GM21737 (cell line): ENCODE measurements around the gene MED29.

Source experiments
- ATAC-seq: cut with Tn5 transposase; IDR thresholded peaks from one replicate; pipeline ENCODE4 v1.9.1; 2021; ENCODE audit warnings: mild to moderate bottlenecking, moderate library complexity; ENCODE audit not compliant: unreplicated experiment

Gene MED29

DNA sequence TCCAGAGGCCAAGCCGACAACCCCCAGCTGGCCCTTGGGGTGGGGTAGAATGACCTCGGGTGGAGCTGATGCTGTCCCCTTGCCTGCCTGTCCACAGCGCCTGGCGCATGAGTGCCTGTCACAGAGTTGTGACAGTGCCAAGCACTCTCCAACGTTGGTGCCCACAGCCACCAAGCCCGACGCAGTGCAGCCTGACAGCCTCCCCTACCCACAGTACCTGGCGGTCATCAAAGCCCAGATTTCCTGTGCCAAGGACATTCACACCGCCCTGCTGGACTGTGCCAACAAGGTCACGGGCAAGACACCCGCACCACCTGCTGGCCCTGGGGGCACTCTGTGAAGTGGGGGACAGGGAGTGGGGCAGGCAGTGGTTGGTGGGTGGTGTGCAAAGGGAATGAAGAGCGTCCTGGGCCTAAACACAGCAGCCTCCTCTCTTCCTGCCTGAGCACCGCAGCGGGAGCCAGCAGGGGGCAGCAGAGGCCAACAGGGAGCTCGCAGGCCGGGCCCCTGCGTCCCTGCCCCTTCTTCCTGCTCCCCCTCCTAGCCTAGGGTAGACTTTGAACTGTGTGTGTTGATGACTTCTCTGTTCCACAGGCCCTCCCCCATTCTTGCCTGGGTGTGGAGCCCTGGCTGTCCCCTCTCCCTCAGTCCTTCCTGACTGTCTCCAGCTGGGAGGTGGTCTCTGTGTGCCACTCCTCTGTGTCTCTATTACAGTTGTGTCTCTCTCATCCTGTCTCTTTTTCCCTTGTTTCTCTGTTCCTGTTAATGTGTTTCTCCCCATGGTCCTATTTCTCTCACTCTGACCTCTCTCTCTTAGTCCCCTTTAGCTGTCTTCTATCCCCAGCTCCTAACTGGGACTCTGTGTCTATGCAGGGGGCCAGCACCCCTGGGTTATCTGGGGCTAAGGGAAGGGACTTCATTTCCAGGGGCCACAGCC, 6.5 kb downstream of the MED29 start:
- peak; percentile 35 for ATAC-seq

GRCh38 chr19:39398297-39398864, 7.2 kb downstream of the MED29 start:
- no peak for ATAC-seq

- ATAC-seq: no peak
Measured at GRCh38 chr19:39399668-39400050, 8.5 kb downstream of the MED29 start.

DNA sequence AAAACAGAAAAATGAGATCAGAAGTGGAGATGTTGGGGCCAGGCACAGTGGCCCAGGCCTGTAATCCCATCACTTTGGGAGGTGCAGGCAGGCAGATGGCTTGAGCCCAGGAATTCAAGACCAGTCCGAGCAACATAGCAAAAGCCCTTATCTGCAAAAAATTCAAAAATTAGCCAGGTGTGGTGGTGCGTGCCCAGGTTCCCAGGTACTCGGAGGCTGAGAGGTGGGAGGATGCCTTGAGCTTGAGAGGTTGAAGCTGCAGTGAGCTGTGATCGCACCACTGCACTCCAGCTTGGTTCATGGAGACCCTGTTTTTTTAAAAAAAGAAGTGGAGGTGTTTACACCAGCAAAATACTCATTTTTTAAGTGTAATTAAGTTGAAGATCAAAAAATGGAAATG, 8.9 kb downstream of the MED29 start:
- ATAC-seq: no peak

GRCh38 chr19:39401070-39401548, 9.9 kb downstream of the MED29 start:
- ATAC-seq: no peak

GRCh38 chr19:39401549-39402345, 10.6 kb downstream of the MED29 start:
- ATAC-seq: peak; percentile 19

- peak; percentile 18 for ATAC-seq
Measured at GRCh38 chr19:39402346-39403300, 11.4 kb downstream of the MED29 start.

- ATAC-seq: no peak
Measured at GRCh38 chr19:39403331-39404312, 12.4 kb downstream of the MED29 start.

DNA sequence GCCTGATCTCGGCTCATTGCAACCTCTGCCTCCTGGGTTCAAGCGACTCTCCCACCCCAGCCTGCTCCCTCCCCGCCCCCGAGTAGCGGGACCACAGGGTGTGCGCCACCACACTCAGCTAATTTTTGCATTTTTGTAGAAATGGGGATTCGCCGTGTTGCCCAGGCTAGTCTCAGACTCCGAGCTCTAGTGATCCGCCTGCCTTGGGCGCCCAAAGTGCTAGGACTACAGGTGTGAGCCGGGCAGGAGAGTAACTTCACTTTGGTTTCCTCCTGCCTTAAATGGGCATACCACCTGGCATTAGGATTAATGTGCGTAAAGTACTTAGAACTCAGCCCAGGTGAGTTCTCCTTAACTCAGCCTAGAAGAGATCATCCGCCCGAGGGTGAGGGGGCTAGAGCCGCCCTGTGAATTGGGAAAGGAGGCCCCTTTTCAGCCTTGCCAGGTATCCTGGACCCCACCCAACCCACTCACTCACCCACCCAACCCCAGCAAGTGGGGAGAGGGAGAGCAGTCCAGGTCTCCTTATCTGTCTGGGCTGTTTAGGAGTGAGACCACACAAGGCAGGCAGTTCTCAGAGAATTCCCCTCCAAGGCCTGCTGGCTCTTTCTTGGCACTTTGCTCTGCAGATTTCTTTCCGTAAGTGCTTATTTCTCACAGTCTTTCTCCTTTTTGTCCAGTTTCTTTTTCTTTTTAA, 14.2 kb downstream of the MED29 start:
- no peak for ATAC-seq

- ATAC-seq: no peak
Measured at GRCh38 chr19:39405958-39406655, 14.9 kb downstream of the MED29 start.

DNA sequence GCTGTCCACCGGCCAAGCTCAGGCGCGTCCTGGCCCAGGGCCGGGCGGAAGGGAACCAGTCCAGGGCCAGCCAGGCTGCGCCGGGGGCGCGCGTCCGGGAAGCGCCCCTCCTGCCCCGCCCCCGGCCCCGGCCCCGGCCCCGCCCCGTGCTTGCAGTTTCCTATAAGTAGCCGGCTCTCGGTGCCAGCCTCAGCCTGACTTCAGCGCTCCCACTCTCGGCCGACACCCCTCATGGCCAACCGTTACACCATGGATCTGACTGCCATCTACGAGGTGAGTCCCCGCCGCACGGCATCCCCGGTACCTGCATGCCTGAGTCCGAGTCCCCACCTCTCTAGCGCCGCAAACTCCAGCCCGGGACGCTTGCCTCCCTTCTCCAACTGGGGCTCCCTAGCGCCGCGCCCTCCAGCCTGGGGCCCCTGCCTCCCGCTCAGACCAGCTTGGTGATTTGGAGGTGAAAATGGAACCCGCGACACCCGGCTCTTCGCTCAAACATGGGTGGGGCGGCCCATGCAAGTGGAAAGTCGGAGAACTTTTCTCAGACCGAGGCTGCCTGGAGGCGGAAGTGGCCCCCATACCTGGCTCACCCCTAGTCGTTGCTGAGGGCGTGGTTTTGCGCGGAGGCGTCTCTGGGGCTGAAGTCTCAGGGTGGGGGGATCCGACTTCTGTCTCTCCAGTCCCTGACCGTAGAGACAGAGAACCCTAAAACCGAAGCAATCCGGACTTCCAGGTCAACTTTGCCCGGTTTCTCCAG, 15.7 kb downstream of the MED29 start, which contains the start of gene ZFP36:
ZFP36 (plus strand) TSS at position 192 of the 754 bp plus-strand sequence; CDS start at position 250, 58 bp downstream.
- ATAC-seq: peak; percentile 11

GRCh38 chr19:39407410-39407659, 16.2 kb downstream of the MED29 start:
- ATAC-seq: no peak

- ATAC-seq: no peak
Measured at GRCh38 chr19:39407660-39408391, 16.6 kb downstream of the MED29 start.

DNA sequence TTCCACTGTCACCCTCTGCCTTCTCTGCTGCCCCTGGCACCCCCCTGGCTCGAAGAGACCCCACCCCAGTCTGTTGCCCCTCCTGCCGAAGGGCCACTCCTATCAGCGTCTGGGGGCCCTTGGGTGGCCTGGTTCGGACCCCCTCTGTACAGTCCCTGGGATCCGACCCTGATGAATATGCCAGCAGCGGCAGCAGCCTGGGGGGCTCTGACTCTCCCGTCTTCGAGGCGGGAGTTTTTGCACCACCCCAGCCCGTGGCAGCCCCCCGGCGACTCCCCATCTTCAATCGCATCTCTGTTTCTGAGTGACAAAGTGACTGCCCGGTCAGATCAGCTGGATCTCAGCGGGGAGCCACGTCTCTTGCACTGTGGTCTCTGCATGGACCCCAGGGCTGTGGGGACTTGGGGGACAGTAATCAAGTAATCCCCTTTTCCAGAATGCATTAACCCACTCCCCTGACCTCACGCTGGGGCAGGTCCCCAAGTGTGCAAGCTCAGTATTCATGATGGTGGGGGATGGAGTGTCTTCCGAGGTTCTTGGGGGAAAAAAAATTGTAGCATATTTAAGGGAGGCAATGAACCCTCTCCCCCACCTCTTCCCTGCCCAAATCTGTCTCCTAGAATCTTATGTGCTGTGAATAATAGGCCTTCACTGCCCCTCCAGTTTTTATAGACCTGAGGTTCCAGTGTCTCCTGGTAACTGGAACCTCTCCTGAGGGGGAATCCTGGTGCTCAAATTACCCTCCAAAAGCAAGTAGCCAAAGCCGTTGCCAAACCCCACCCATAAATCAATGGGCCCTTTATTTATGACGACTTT, 17.4 kb downstream of the MED29 start:
- ATAC-seq: no peak

- no peak for ATAC-seq
Measured at GRCh38 chr19:39409208-39410016, 18.2 kb downstream of the MED29 start.
